PC-3 (cell line): ENCODE measurements around the gene RALA.

Experiments
- CTCF ChIP-seq: fragments of 300-600 bp; sonication (generic); conservative IDR thresholded peaks from 2 replicates; pipeline ENCODE4 v1.5.1; 2017; ENCODE audit warnings: antibody characterized with exemption, low read depth, mild to moderate bottlenecking, low read length
- EZH2phosphoT487 ChIP-seq: fragments of 300-600 bp; sonication (generic); IDR thresholded peaks from 2 replicates; pipeline ENCODE4 v1.6.1; 2018; ENCODE audit warnings: mild to moderate bottlenecking, antibody characterized with exemption, low read length, borderline replicate concordance

- TF ChIP-seq CTCF, result no peak
- no peak for TF ChIP-seq EZH2phosphoT487
Observed at GRCh38 chr7:39583539-39583938, 39.8 kb upstream of the RALA start.
